GM21786 (cell line): ENCODE data around the gene TRAPPC5.

Experiments
- ATAC-seq: cut with Tn5 transposase; IDR thresholded peaks from one replicate; pipeline ENCODE4 v1.9.1; 2021; ENCODE audit not compliant: unreplicated experiment

Gene TRAPPC5

GRCh38 chr19:7645656-7646425, 34.8 kb upstream of the TRAPPC5 start:
- no peak for ATAC-seq

GRCh38 chr19:7646426-7646700, 34.3 kb upstream of the TRAPPC5 start:
- ATAC-seq, result no peak

GRCh38 chr19:7647156-7647555, 33.5 kb upstream of the TRAPPC5 start:
- ATAC-seq, result no peak

- ATAC-seq, result no peak
Observed at GRCh38 chr19:7648265-7649014, 32.2 kb upstream of the TRAPPC5 start.

GRCh38 chr19:7650148-7650547, 30.5 kb upstream of the TRAPPC5 start:
- no peak for ATAC-seq

- ATAC-seq, result no peak
Observed at GRCh38 chr19:7652061-7652641, 28.5 kb upstream of the TRAPPC5 start.

- ATAC-seq, result no peak
Observed at GRCh38 chr19:7654401-7654800, 26.2 kb upstream of the TRAPPC5 start.

- no peak for ATAC-seq
Observed at GRCh38 chr19:7655581-7655980, 25.1 kb upstream of the TRAPPC5 start.

- no peak for ATAC-seq
Observed at GRCh38 chr19:7657131-7657751, 23.4 kb upstream of the TRAPPC5 start.

GRCh38 chr19:7658219-7658686, 22.4 kb upstream of the TRAPPC5 start:
- peak; percentile 77 for ATAC-seq

- ATAC-seq, result no peak
Observed at GRCh38 chr19:7661744-7662538, 18.7 kb upstream of the TRAPPC5 start.

- ATAC-seq, result no peak
Observed at GRCh38 chr19:7662657-7663056, 18.0 kb upstream of the TRAPPC5 start.

GRCh38 chr19:7663706-7664105, 16.9 kb upstream of the TRAPPC5 start:
- ATAC-seq, result no peak

GRCh38 chr19:7665076-7665475, 15.6 kb upstream of the TRAPPC5 start:
- ATAC-seq, result no peak

- no peak for ATAC-seq
Observed at GRCh38 chr19:7668842-7669241, 11.8 kb upstream of the TRAPPC5 start, which contains the start of gene RETN. Gene RETN, plus strand, starts transcription at chr19:7669049. Its CDS starts 278 bp downstream, at chr19:7669327.

- ATAC-seq, result no peak
Observed at GRCh38 chr19:7669641-7670040, 11.0 kb upstream of the TRAPPC5 start.

GRCh38 chr19:7670150-7670783, 10.4 kb upstream of the TRAPPC5 start:
- ATAC-seq, result no peak

- no peak for ATAC-seq
Observed at GRCh38 chr19:7670790-7671189, 9.8 kb upstream of the TRAPPC5 start.

- ATAC-seq, result no peak
Observed at GRCh38 chr19:7672522-7672921, 8.1 kb upstream of the TRAPPC5 start.
